SK-MEL-5 (cell line): ENCODE results near the gene EMC9. TPM values are rescaled to one million over a fixed set of nuclear protein-coding genes. Genes with fewer than 3 reads are reported as not detected.

Source experiments
- DNase-seq: peaks from one replicate; pipeline ENCODE4 v3.0.0-alpha.2; 2016; ENCODE audit warnings: low read depth, low spot score
- in situ Hi-C: cut with HindIII; loops from 2 replicates; pipeline ENCODE4 v1.10.0; 2016; ENCODE audit warnings: low sequenced_read_pairs, high pct_unique_total_duplicates, low pct_unique_long_range_greater_than_20kb
- total RNA-seq: library from RNA; depleted of rRNA; stranded (reverse); fragments of >200 nt; shearing (Covaris generic); gene quantifications from 2 replicates; pipeline ENCODE4 v1.2.3, GENCODE V29; 2014

Gene EMC9
- total RNA-seq, 1 experiment from 2014 or later: 13.9 TPM

- no peak for DNase-seq
- in situ Hi-C loops: no loop called here
Observed at GRCh38 chr14:24179294-24179960, 38.0 kb upstream of the EMC9 start.

- in situ Hi-C loops: no loop called here
- DNase-seq: no peak
Observed at GRCh38 chr14:24178399-24179178, 37.2 kb upstream of the EMC9 start.

- no peak for DNase-seq
Observed at GRCh38 chr14:24177891-24178290, 36.5 kb upstream of the EMC9 start.

GRCh38 chr14:24177041-24177825 lies 35.8 kb upstream of the EMC9 start:
- in situ Hi-C loops: no loop called here
- DNase-seq: no peak

More at GRCh38 chr14:24177891-24178290, 36.5 kb upstream of the EMC9 start:
- in situ Hi-C loops: no loop called here

GRCh38 chr14:24176599-24176998 lies 35.2 kb upstream of the EMC9 start:
- in situ Hi-C loops: no loop called here
- no peak for DNase-seq

- DNase-seq: no peak
- in situ Hi-C loops: no loop called here
Observed at GRCh38 chr14:24172871-24173281, 31.5 kb upstream of the EMC9 start.

- DNase-seq: no peak
- in situ Hi-C loops: no loop called here
Observed at GRCh38 chr14:24172261-24172860, 31.0 kb upstream of the EMC9 start.

GRCh38 chr14:24171422-24172260 lies 30.2 kb upstream of the EMC9 start, which contains the start of gene REC8:
REC8 (plus strand) TSS chr14:24172080; CDS start chr14:24172553, 473 bp downstream.
- in situ Hi-C loops: no loop called here
- DNase-seq: no peak

GRCh38 chr14:24167469-24168114 lies 26.2 kb upstream of the EMC9 start:
- DNase-seq: no peak
- in situ Hi-C loops: no loop called here

- in situ Hi-C loops: no loop called here
- DNase-seq: no peak
Observed at GRCh38 chr14:24165785-24166184, 24.4 kb upstream of the EMC9 start.

GRCh38 chr14:24164518-24164991 lies 23.2 kb upstream of the EMC9 start:
- no peak for DNase-seq
- in situ Hi-C loops: no loop called here

GRCh38 chr14:24162093-24162492 lies 20.7 kb upstream of the EMC9 start:
- no peak for DNase-seq
- in situ Hi-C loops: no loop called here

- in situ Hi-C loops: no loop called here
Observed at GRCh38 chr14:24160850-24161804, 19.7 kb upstream of the EMC9 start, which contains the start of gene IRF9. IRF9 (plus strand) TSS chr14:24161265; CDS start chr14:24162145, 880 bp downstream.

GRCh38 chr14:24160499-24160849 lies 19.1 kb upstream of the EMC9 start:
- DNase-seq: no peak
- in situ Hi-C loops: no loop called here

More at GRCh38 chr14:24160850-24161804, 19.7 kb upstream of the EMC9 start, which contains the start of gene IRF9:
- DNase-seq: peak; percentile 94

- no peak for DNase-seq
- in situ Hi-C loops: no loop called here
Observed at GRCh38 chr14:24159777-24160498, 18.5 kb upstream of the EMC9 start.
